Activated CD4-positive, alpha-beta T cell treated with anti-CD3 and anti-CD28 coated beads, Interleukin-2, amount 50 U/mL, for 24 hours (primary cell): Measurements from ENCODE around the gene RAB3D.

Experiments used
- DNase-seq, 2 donors: peaks; one replicate each; pipeline ENCODE4 v3.0.0-alpha.2; 2020; ENCODE audit warnings: low read depth in 1 of 2, low spot score in 1 of 2

Gene RAB3D

DNA sequence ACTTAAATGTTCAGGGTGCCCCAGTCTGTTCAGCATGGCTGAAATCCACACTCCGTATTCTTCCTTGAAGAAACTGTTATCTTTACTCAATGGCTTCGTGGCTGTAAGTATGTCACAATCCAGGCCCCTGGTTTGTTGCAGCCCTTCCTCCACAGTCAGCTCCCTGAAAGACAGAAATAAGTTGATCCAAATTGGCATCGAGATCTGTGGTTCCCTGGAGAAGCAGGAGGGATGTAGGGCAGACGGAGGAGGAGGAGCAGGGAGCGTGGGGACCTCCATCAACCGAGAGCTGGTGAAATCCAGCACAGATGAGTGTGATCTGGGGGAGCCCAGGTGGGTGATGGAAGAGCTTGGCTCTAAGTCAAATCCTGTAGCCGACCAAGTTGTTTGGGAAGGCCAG is 43.2 kb downstream of the RAB3D start:
- DNase-seq, result no peak

DNA sequence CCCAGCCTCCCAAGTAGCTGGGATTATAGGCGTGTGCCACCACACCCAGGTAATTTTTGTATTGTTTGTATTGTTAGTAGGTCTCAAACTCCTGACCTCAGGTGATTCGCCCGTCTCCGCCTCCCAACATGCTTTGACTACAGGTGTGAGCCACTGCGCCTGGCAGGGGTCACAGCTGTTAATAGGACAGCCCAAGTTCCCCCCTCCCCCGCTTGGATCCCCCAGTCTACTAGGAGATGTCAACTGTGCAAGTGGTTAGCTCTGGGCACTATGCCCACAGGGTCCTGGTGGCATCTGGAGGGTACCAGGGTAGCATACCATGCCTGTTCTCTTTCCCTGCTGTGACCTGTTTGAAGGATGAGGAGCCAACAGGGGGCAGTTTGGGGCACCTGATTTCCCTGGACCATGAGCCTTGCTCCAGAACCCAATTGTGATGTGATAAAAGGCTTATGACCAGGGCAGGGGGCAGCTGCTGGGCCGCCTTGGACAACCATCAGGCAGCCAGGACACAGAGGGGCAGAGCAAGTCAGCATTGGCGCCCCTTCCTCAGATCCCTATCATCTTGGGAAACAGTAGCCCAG is 43.7 kb downstream of the RAB3D start, which contains the start of gene TSPAN16:
TSS of gene TSPAN16 (plus strand) at position 496 of the 581 bp plus-strand sequence. CDS start 138 bp downstream, outside the sequence.
- no peak for DNase-seq

DNA sequence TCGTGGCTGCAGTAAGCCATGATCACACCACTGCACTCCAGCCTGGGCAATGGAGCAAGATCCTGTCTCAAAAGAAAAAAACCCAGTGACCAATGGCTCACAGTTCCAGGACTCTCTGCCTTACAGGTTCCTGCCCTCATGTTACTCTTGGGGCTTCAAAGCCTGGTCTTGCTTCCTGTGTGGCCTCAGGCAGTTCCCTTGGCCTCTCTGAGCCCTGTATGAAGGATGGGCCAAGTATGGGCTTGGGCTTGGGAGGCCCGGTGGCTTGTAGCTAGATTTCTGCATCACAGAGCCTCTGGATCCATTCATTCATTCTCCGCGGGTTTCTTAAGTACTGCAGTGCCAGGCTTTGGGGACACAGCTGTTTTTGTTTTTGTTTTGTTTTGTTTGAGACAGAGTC is 44.3 kb downstream of the RAB3D start:
- no peak for DNase-seq

DNA sequence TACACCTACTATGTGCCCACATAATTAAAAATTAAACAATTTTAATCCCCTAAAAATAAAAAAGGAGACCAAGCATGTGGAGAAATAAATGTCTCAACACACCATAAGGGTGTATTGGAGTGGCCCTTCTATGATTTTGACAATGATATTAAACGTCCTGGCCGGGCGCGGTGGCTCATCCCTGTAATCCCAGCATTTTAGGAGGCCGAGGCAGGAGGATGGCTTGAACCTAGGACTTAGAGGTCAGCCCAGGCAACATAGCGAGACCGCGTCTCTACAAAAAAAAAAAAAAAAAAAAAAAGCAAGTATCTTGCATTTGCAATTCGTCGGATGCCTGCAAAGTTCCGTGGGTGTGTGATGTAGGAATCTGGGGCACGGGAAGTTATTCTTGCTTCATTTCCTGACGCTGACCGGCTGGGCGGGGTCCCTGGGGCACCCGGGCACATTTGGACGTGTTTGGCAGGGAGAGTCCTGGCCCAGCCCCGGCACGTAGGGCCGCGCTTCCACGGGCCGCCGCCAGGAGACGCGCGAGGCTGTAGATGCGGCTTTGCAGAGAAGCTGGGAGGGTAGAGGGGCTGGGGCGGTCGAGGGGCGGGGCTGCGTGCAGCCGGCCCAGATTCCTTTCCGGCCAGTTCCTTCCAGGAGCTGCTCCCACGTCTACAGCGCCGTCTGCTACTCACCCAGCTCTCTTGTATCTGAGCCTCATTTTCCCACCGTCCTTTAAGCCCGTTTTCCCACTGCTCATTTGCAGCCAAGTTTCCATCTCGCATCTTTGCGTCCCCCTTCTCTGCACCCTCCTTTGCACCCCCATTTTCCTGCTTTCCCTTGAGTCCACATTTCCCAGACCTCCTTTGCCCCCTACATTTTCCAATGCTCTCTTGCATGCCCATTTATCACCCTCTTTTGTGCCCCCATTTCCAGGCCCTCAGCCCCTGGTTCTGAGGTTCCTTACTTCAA is 45.7 kb downstream of the RAB3D start:
- DNase-seq, result peak; percentile 73 to 78

DNA sequence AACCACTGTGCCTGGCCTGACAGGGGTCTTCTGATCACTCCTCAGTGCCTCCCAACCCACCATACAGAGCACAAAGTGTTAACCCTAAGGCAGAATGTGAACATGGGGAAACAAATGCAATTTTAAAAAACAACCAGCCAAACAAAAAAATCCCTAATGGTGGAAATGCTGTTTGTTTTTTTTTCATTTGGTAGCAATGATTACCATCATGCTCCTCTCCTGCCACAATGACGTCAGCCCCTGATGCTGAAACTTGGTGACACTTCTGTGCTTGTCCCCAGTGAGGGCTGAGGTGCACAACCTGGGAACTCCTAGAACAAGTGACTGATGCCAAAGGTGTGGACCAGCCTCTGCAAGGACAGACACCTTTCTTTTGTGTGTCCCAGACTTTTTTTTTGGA is 47.5 kb downstream of the RAB3D start:
- no peak for DNase-seq

DNA sequence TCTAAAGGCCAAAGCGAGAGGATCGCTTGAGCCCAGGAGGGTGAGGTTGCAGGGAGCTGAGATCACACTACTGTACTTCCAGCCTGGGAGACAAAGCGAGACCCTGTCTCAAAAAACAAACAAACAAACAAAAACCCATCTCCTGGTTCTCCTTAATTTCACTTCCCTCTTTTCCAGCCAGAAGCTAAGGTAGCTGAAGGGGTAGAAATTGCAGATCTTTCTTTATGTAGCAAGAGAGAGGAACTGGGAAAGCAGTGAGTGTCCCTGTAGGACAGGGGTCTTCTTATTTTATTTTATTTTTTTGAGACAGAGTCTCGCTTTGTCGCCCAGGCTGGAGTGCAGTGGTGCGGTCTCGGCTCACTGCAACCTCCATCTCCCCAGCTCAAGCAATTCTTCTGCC is 48.0 kb downstream of the RAB3D start:
- DNase-seq, result no peak

DNA sequence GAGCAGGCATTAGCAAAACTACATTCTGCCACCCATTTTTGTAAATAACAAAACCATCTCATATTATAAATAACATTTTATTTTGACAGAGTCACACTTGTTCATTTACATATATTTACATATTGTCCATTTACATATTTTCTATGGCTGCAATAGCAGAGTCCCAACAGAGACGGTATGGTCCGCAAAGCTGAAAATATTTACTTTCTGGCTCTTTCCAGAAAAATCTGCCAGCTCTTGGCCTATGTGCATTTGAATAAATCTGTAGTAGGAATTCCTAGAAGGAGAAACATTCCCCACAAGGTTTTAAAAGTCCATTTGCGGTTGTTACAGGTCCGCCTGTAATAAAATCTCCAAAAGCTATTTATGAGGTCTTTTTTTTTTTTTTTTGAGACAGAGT is 49.2 kb downstream of the RAB3D start:
- DNase-seq, result no peak

DNA sequence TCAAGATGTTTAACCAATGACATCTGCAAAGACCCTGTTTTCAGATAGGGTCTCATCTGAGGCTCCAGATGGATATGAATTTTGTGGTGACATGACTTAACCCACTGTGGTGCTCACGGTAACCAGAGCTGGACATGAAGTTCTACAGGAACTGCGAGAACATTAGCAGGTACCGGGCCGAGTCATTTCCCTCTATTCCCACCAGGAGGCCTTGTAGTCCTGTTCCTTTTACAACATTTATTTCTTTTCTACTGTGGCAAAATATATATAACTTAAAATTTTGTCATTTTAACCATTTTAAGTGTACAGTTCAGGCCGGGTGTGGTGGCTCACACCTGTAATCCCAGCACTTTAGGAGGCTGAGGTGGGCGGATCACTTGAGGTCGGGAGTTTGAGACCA is 51.1 kb downstream of the RAB3D start:
- no peak for DNase-seq

DNA sequence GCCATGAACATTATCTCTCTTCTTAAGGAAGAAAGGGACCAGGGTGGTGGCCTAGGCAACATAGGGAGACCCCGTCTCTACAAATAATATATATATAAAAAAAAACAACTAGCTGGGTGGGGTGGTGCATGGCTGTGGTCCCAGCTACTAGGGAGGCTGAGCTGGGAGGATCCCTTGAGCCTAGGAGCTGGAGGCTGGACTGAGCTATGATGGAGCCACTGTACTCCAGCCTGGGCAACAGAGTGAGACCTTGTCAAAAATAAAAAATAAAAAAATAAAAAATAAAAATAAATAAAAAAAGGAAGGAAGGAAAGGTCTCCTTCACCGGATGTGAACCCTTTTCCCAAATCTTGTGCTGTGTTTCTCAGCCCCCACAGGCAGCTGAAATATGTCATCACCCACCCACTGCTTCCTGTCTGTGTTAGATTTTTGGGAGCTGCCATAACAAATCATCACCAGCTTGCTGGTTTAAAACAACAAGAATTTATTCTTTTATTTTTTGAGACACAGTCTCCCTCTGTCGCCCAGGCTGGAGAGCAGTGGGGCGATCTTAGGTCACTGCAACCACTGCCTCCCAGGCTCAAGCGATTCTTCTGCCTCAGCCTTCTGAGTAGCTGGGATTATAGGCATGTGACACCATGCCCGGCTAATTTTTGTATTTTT is 53.0 kb downstream of the RAB3D start:
- DNase-seq, result no peak

DNA sequence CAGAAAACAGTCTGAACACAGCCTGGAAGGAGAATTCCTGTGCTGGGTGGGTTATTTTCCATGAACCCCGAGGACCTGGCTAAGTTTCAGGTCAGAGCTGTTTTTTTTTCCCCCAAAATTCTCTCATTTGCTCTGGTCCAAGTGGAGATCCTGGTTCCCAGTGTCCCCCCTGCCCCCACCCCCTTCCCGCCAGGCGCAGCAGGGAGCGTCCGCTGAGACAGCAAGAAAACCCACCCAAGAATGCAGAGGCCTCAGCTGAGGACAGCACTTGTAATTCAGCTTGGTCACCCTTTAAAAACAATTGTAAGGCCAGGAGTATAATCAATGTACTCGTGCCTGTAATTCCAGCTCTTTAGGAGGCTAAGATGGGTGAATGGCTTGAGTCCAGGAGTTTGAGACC is 54.9 kb downstream of the RAB3D start:
- no peak for DNase-seq

DNA sequence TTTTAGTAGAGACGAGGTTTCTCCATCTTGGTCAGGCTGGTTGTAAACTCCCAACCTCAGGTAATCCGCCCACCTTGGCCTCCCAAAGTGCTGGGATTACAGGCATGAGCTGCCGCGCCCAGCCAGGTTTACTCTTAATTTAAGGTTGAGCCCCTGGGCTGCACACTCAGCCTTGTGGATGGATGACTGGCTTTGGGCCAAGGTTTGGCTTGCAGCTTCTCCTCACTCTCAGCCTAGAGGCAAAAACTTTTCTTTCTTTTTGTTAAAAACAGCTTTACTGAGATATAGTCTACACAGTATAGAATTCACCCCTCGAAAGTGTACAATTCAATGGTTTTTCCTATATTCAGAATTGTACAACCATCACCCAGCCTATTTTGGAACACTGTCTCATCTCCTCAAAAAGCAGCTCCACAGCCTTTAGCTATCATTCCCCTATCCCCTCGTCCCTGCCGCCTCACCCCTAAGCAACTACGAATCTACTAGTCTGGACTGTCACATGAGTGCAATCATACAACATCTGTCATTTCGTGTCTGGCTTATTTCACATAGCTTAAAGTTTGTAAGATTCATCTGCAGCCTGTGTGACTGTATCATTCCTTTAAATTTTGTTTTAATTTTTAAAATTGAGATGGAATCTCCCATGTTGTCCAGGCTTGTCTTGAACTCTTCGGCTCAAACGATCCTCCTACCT is 58.0 kb downstream of the RAB3D start:
- DNase-seq, result no peak

DNA sequence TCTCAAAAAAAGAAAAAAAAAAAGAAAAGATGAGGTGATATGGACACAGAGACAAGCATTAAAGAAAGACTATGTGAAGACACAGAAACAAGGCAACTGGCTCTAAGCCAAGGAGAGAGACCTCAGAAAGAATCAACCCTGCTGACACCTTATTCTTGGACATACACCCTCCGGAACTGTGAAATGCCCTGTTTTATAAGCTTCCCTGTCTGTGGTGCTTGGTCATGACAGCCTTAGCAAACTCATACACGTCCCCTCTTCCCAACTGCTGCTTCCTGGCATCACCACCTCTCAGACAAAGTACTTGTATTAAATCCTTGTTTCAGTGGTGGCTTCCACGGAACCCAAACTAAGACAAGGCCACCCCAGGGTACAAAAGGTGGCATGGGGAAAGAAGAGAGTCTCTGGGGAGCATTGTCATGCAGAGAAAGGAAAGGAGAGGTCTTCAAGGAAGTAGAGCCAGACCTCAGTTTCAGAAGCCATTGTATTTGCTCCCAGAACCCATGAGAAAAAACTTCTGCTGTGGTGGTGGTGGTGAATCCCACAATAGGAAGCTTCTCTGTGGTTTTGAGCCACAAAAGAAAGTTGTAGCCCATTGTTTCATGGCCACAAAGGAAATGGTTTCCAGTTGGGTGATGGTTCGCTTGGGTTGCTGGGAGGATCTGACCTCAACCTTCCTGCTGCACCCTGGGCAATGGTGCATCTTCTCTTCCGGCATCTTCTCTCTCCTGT is 59.8 kb downstream of the RAB3D start:
- DNase-seq, result no peak

DNA sequence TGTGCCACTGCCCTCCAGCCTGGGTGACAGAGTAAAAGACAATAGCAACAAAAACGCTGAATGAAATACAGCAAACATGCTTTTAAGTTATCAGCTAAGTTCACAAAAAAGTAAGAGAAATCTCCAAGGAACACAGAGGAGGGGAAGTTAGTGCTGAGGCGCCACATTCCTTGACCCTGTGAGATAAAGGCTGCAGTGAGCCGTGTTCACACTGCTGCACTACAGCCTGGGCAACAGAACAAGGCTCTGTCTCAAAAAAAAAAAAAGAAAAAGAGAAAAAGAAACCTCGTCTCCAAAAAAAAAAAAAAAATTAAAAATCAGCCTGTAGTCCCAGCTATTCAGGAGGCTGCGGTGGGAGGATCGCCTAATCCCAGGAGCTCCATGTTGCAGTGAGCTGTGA is 60.8 kb downstream of the RAB3D start:
- DNase-seq, result no peak

DNA sequence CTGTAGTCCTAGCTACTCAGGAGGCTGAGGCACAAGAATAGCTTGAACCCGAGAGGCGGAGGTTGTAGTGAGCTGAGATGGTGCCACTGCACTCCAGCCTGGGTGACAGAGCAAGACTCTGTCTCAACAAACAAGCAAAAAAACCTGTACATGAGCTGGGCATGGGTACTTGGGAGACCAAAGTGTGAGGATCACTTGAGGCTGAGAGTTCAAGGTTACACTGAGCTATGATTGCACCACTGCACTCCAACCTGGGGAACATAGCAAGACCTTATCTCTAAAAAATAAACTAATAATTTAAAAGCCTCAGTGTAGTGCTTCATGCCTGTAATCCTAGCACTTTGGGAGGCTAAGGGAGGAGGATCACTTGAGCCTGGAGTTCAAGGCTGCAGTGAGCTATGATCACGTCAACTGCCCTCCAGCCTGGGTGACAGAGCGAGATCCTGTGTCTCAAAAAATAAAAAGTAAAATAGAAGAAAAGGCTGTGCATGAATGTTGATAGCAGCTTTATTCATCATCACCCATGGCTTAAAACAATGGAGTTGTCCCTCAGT is 64.8 kb downstream of the RAB3D start:
- no peak for DNase-seq

DNA sequence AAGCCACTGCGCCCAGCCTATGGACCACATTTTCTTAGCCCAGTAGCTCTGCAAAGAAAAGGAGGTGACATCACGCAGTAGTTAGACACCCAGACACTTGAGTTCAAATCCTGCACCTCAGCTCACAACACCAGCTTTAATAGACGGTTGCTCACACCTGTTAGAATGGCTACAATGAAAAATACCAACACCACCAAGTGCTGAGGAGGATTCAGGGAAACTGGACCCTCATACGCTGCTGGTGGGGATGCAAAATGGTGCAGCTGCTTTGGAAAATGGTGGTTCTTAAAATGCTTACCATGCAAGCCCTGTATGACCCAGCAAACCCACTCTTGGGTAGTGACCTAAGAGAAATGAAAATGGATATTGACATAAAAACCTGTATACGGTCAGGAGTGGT is 65.5 kb downstream of the RAB3D start:
- no peak for DNase-seq

DNA sequence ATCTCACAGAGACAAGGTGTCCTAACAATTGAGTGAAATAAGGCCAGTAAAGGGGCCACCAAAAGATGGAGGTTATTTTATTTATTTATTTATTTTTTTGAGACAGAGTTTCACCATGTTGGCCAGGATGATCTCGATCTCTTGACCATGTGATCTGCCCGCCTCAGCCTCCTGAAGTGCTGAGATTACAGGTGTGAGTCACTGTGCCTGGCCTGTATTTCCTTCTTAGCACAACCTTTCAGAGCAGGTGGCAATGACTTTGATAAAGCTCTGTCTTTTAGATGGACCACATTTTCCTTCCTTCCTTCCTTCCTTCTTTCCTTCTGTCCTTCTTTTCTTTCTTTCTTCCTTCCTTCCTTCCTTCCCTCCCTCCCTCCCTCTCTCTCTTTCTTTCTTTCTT is 66.2 kb downstream of the RAB3D start:
- DNase-seq, result no peak
